ENCODE data around the gene AGBL3. TPM values are rescaled to one million over a fixed set of nuclear protein-coding genes. Genes with fewer than 3 reads are reported as not detected.
"Not testable (repeated sequence)": the region's sequence is repeated elsewhere in the genome, so short reads cannot be mapped to it uniquely, and the experiment has no call there.

AGBL3 gene
- total RNA-seq, 1 donor from 2014 or later = 0.91 TPM

GRCh38 chr7:135170274-135170997 lies 184.1 kb downstream of the AGBL3 start, which contains the start of gene CYREN:
Gene CYREN, minus strand, starts transcription at chr7:135170707. Its CDS starts 1,785 bp downstream, at chr7:135168922.
- peaks cover 22% of the 10 kb centered on the region for H3K4me1 Mint-ChIP-seq (ENCODE audit: low read depth, unreplicated experiment)
- TF ChIP-seq EZH2 (IDR thresholded peaks at IDR 0.05; ENCODE audit: insufficient read depth, low read length) (no peak), CTCF (IDR thresholded peaks at IDR 0.05; ENCODE audit: insufficient read depth, low read depth, low read length) (peak; percentile 23)
- peaks cover 21% of the 10 kb centered on the region for H3K36me3 Mint-ChIP-seq (ENCODE audit: low read depth, unreplicated experiment)
- peak within 1 kb of the TSS; percentile 96 for H3K27ac Mint-ChIP-seq (ENCODE audit: unreplicated experiment)
- Histone ChIP-seq H3K27me3 (ENCODE audit: insufficient read depth, low read length) (no peaks in the 10 kb centered on the region), H3K4me1 (ENCODE audit: insufficient read depth, low read length) (peaks cover 15% of the 10 kb centered on the region), H3K4me3 (ENCODE audit: insufficient read depth, low read depth, low read length) (peak within 1 kb of the TSS; percentile 82), H3K27ac (ENCODE audit: low read depth, low read length) (peak within 1 kb of the TSS; percentile 86), H3K79me2 (ENCODE audit: insufficient read depth, low read length) (peaks cover 33% of the 10 kb centered on the region), H4K20me1 (ENCODE audit: insufficient read depth, low read length) (peaks cover 25% of the 10 kb centered on the region), H3K9me3 (ENCODE audit: insufficient read depth, low read depth, low read length) (no peaks in the 10 kb centered on the region), H2AFZ (ENCODE audit: low read depth, low read length) (peak within 1 kb of the TSS; percentile 91), H3K4me2 (ENCODE audit: low read length) (peak within 1 kb of the TSS; percentile 97), H3K36me3 (ENCODE audit: insufficient read depth, low read length) (peaks cover 24% of the 10 kb centered on the region), H3K9ac (ENCODE audit: low read length) (peak within 1 kb of the TSS; percentile 89)
- H3K9me3 Mint-ChIP-seq (ENCODE audit: unreplicated experiment) = no peaks in the 10 kb centered on the region
- H3K27me3 Mint-ChIP-seq (ENCODE audit: low read depth, unreplicated experiment) = no peaks in the 10 kb centered on the region
- DNase-seq (ENCODE audit: low read depth) = peak; percentile 79
- peak within 1 kb of the TSS; percentile 96 for H3K4me3 Mint-ChIP-seq (ENCODE audit: unreplicated experiment)
- FAIRE-seq = no peak

- Mint-ChIP-seq H3K27ac (ENCODE audit: unreplicated experiment) (peak overlapping the region; percentile 96), H3K36me3 (ENCODE audit: low read depth, unreplicated experiment) (peaks cover 15% of the 10 kb centered on the region), H3K4me1 (ENCODE audit: low read depth, unreplicated experiment) (peaks cover 22% of the 10 kb centered on the region), H3K4me3 (ENCODE audit: unreplicated experiment) (peak overlapping the region; percentile 82)
- H4K20me1 ChIP-seq (ENCODE audit: insufficient read depth, low read length) = peaks cover 25% of the 10 kb centered on the region
- H3K79me2 ChIP-seq (ENCODE audit: insufficient read depth, low read length) = peaks cover 33% of the 10 kb centered on the region
- peaks cover 15% of the 10 kb centered on the region for H3K4me1 ChIP-seq (ENCODE audit: insufficient read depth, low read length)
- peaks cover 23% of the 10 kb centered on the region for H3K36me3 ChIP-seq (ENCODE audit: insufficient read depth, low read length)
- H3K27me3 Mint-ChIP-seq (ENCODE audit: low read depth, unreplicated experiment); H3K9me3 Mint-ChIP-seq (ENCODE audit: unreplicated experiment); H3K9me3 ChIP-seq (ENCODE audit: insufficient read depth, low read depth, low read length); FAIRE-seq; H3K27me3 ChIP-seq (ENCODE audit: insufficient read depth, low read length); DNase-seq (ENCODE audit: low read depth): not testable (repeated sequence)
- H3K9ac ChIP-seq (ENCODE audit: low read length) = peak overlapping the region; percentile 89
- H3K27ac ChIP-seq (ENCODE audit: low read depth, low read length) = peak overlapping the region; percentile 86
- peak overlapping the region; percentile 82 for H3K4me3 ChIP-seq (ENCODE audit: insufficient read depth, low read depth, low read length)
- H3K4me2 ChIP-seq (ENCODE audit: low read length) = peak overlapping the region; percentile 97
- H2AFZ ChIP-seq (ENCODE audit: low read depth, low read length) = peak overlapping the region; percentile 74
Observed at GRCh38 chr7:135170998-135171481, 184.7 kb downstream of the AGBL3 start.

- FAIRE-seq; H3K9me3 ChIP-seq (ENCODE audit: insufficient read depth, low read depth, low read length); H3K9me3 Mint-ChIP-seq (ENCODE audit: unreplicated experiment); H3K27me3 Mint-ChIP-seq (ENCODE audit: low read depth, unreplicated experiment); H3K27me3 ChIP-seq (ENCODE audit: insufficient read depth, low read length); H3K4me3 ChIP-seq (ENCODE audit: insufficient read depth, low read depth, low read length); DNase-seq (ENCODE audit: low read depth): not testable (repeated sequence)
- peak overlapping the region; percentile 97 for H3K4me2 ChIP-seq (ENCODE audit: low read length)
- peak overlapping the region; percentile 89 for H3K9ac ChIP-seq (ENCODE audit: low read length)
- H3K4me1 Mint-ChIP-seq (ENCODE audit: low read depth, unreplicated experiment) = peaks cover 22% of the 10 kb centered on the region
- H3K4me1 ChIP-seq (ENCODE audit: insufficient read depth, low read length) = peaks cover 15% of the 10 kb centered on the region
- peak overlapping the region; percentile 91 for H2AFZ ChIP-seq (ENCODE audit: low read depth, low read length)
- peaks cover 13% of the 10 kb centered on the region for H3K36me3 Mint-ChIP-seq (ENCODE audit: low read depth, unreplicated experiment)
- H3K4me3 Mint-ChIP-seq (ENCODE audit: unreplicated experiment) = peak overlapping the region; percentile 72
- peaks cover 24% of the 10 kb centered on the region for H4K20me1 ChIP-seq (ENCODE audit: insufficient read depth, low read length)
- peak overlapping the region; percentile 11 for H3K27ac ChIP-seq (ENCODE audit: low read depth, low read length)
- peaks cover 17% of the 10 kb centered on the region for H3K36me3 ChIP-seq (ENCODE audit: insufficient read depth, low read length)
- peaks cover 32% of the 10 kb centered on the region for H3K79me2 ChIP-seq (ENCODE audit: insufficient read depth, low read length)
- peak overlapping the region; percentile 92 for H3K27ac Mint-ChIP-seq (ENCODE audit: unreplicated experiment)
Observed at GRCh38 chr7:135171581-135172291, 185.4 kb downstream of the AGBL3 start.

- not testable (repeated sequence) for H4K20me1 ChIP-seq (ENCODE audit: insufficient read depth, low read length); H3K4me3 Mint-ChIP-seq (ENCODE audit: unreplicated experiment); H3K9me3 ChIP-seq (ENCODE audit: insufficient read depth, low read depth, low read length); H3K4me2 ChIP-seq (ENCODE audit: low read length); H3K4me3 ChIP-seq (ENCODE audit: insufficient read depth, low read depth, low read length); H3K9me3 Mint-ChIP-seq (ENCODE audit: unreplicated experiment); H3K27me3 ChIP-seq (ENCODE audit: insufficient read depth, low read length); FAIRE-seq; DNase-seq (ENCODE audit: low read depth); H3K36me3 ChIP-seq (ENCODE audit: insufficient read depth, low read length); H3K27ac Mint-ChIP-seq (ENCODE audit: unreplicated experiment); H3K36me3 Mint-ChIP-seq (ENCODE audit: low read depth, unreplicated experiment); H3K9ac ChIP-seq (ENCODE audit: low read length); H3K27me3 Mint-ChIP-seq (ENCODE audit: low read depth, unreplicated experiment); H2AFZ ChIP-seq (ENCODE audit: low read depth, low read length); H3K27ac ChIP-seq (ENCODE audit: low read depth, low read length)
- Histone ChIP-seq H3K79me2 (ENCODE audit: insufficient read depth, low read length) (peaks cover 11% of the 10 kb centered on the region), H3K4me1 (ENCODE audit: insufficient read depth, low read length) (peaks cover 10% of the 10 kb centered on the region)
- peaks cover 18% of the 10 kb centered on the region for H3K4me1 Mint-ChIP-seq (ENCODE audit: low read depth, unreplicated experiment)
Observed at GRCh38 chr7:135173916-135174315, 187.6 kb downstream of the AGBL3 start.

All from astrocyte (in vitro differentiated cells and primary cell).